ENCODE data around the gene PDE5A. TPM values are rescaled to one million over a fixed set of nuclear protein-coding genes. Genes with fewer than 3 reads are reported as not detected.
"Not testable (repeated sequence)": the region's sequence is repeated elsewhere in the genome, so short reads cannot be mapped to it uniquely, and the experiment has no call there.

PDE5A gene
- total and polyA plus RNA-seq, 4 donors = 3.8 to 121 (median 16.9) TPM

DNA sequence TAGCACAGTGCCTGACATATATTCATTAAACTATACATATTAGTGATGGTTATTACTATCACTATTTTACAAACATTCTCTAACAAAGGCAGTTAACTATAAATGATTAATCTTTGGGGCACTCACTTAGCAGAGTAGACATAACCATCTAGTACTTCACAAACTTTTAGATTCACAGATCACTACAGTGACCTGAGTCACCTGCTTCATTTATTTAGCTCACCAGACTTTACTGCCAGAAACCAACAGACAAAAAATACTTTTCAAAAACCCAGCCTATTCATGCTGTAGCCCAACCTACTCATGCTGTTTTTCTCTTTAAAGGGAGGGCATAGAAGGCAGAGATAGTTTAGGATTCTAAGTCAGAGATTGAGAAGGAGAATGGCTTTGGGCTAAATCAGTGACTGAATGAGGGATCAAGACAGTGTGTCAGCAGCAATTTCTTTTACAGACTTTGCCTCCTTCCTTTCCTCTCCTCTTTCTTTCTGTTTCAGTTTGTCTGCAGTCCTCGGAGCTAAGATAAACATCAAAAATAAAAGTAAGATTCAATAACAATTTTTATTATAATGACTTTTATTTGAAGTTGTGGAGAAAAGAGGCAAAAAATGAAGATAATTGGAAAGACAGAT lies 34.7 kb upstream of the PDE5A start:
- H3K27me3 ChIP-seq (ENCODE audit: control insufficient read depth in 3 of 3, insufficient read depth in 3 of 3, low read length in 2 of 3) = no peaks in the 10 kb centered on the region
- no peak overlapping the region for H3K27ac ChIP-seq (ENCODE audit: low read depth in 1 of 2, low read length in 1 of 2)
- WGBS, 2 donors = 49 to 56% methylated on average over 1 of the region's 1 CpG
- no peak for ATAC-seq (ENCODE audit: insufficient read depth, low FRiP score)
- TF ChIP-seq, protein P1, sequence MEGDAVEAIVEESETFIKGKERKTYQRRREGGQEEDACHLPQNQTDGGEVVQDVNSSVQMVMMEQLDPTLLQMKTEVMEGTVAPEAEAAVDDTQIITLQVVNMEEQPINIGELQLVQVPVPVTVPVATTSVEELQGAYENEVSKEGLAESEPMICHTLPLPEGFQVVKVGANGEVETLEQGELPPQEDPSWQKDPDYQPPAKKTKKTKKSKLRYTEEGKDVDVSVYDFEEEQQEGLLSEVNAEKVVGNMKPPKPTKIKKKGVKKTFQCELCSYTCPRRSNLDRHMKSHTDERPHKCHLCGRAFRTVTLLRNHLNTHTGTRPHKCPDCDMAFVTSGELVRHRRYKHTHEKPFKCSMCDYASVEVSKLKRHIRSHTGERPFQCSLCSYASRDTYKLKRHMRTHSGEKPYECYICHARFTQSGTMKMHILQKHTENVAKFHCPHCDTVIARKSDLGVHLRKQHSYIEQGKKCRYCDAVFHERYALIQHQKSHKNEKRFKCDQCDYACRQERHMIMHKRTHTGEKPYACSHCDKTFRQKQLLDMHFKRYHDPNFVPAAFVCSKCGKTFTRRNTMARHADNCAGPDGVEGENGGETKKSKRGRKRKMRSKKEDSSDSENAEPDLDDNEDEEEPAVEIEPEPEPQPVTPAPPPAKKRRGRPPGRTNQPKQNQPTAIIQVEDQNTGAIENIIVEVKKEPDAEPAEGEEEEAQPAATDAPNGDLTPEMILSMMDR (IDR thresholded peaks at IDR 0.05; ENCODE audit: control extremely low read depth, extremely low read depth) = no peak
- DNase-seq = peak in 1 of 3 donors; percentile 32
- peaks cover 0 to 55% (median 3%) of the 10 kb centered on the region in 5 donors for H3K4me1 ChIP-seq (ENCODE audit: control insufficient read depth in 5 of 5, insufficient read depth in 5 of 5, low read length in 5 of 5)
- H3K9me3 ChIP-seq (ENCODE audit: control insufficient read depth in 4 of 4, insufficient read depth in 3 of 4, low read length in 3 of 4) = no peaks in the 10 kb centered on the region
- H3K9ac ChIP-seq (ENCODE audit: insufficient read depth in 1 of 2, low read length in 2 of 2) = peak overlapping the region in 1 of 2 donors; percentile 79
- H3K4me3 ChIP-seq = no peak overlapping the region
- H3K36me3 ChIP-seq (ENCODE audit: control insufficient read depth in 4 of 4, insufficient read depth in 4 of 4, low read length in 4 of 4) = no peaks in the 10 kb centered on the region

DNA sequence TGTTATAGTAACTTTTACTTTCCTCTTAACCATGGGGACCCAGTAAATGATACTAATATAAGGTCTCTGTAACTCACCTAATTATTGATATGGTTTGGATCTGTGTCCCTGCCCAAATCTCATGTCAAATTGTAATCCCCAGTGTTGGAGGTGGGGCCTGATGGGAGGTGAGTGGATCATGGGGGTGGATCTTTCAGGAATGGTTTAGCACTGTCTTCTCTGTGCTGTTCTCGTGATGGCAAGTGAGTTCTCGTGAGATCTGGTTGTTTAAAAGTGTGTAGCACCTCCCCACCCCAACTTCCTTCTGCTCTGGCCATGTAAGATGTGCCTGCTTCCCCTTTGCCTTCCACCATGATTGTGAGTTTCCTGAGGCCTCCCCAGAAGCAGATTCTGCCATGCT lies 34.0 kb upstream of the PDE5A start:
- H3K36me3 ChIP-seq (ENCODE audit: control insufficient read depth in 4 of 4, insufficient read depth in 4 of 4, low read length in 4 of 4); ATAC-seq (ENCODE audit: insufficient read depth, low FRiP score); H3K4me3 ChIP-seq; DNase-seq; H3K27ac ChIP-seq (ENCODE audit: low read depth in 1 of 2, low read length in 1 of 2); H3K27me3 ChIP-seq (ENCODE audit: control insufficient read depth in 3 of 3, insufficient read depth in 3 of 3, low read length in 2 of 3); H3K9ac ChIP-seq (ENCODE audit: insufficient read depth in 1 of 2, low read length in 2 of 2); H3K9me3 ChIP-seq (ENCODE audit: control insufficient read depth in 4 of 4, insufficient read depth in 3 of 4, low read length in 3 of 4): not testable (repeated sequence)
- WGBS, 2 donors = 58 to 65% methylated on average over 2 of the region's 2 CpGs
- H3K4me1 ChIP-seq (ENCODE audit: control insufficient read depth in 5 of 5, insufficient read depth in 5 of 5, low read length in 5 of 5) = peaks cover 0 to 48% (median 3%) of the 10 kb centered on the region in 5 donors

DNA sequence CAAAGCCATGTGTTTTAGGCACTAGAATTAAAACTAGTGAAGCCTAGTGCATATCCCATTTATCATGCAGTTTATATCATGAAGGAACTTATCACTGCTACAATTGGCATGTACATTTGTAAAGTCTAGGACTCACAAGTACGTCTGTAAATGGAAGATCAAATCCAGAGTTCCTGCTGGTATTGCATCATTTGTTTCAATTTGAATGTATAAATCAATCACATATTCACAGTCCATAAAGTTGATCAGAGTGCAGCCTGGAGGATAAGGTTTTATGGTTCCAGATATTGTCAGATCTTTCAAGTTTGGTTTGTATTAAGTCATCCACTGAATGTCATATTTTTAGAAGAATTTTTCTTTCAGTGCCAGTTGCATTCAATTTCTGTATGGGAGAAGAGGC lies 32.6 kb upstream of the PDE5A start:
- no peaks in the 10 kb centered on the region for H3K27me3 ChIP-seq (ENCODE audit: control insufficient read depth in 3 of 3, insufficient read depth in 3 of 3, low read length in 2 of 3)
- peaks cover 1 to 52% (median 4%) of the 10 kb centered on the region in 5 donors for H3K4me1 ChIP-seq (ENCODE audit: control insufficient read depth in 5 of 5, insufficient read depth in 5 of 5, low read length in 5 of 5)
- no peak overlapping the region for H3K27ac ChIP-seq (ENCODE audit: low read depth in 1 of 2, low read length in 1 of 2)
- no peak for DNase-seq
- no peak overlapping the region for H3K4me3 ChIP-seq
- TF ChIP-seq, protein P1 (IDR thresholded peaks at IDR 0.05; ENCODE audit: control extremely low read depth, extremely low read depth) = no peak
- no peaks in the 10 kb centered on the region for H3K9me3 ChIP-seq (ENCODE audit: control insufficient read depth in 4 of 4, insufficient read depth in 3 of 4, low read length in 3 of 4)
- ATAC-seq (ENCODE audit: insufficient read depth, low FRiP score) = no peak
- 71 to 80% methylated on average over 1 of the region's 1 CpG for WGBS, 2 donors
- H3K36me3 ChIP-seq (ENCODE audit: control insufficient read depth in 4 of 4, insufficient read depth in 4 of 4, low read length in 4 of 4) = no peaks in the 10 kb centered on the region
- H3K9ac ChIP-seq (ENCODE audit: insufficient read depth in 1 of 2, low read length in 2 of 2) = no peak overlapping the region

DNA sequence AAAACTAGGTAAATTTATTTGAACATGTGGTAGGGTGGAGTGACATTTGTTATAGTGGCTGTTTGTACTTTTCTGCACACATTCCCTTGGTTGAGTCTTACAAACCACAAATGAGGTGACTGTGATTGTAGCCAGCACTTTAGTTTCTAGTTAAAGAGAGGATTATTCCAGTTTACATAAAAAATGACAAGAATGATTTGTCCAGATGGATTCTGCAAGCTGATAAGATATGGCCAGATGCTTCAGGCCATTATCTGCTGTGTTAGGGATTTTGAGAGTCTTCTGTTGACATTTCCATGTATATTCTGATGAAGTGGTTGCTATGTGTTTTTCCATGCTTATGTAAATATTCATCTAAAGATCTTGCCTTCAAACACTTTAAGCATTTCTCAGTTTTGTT lies 31.0 kb upstream of the PDE5A start:
- no peak for ATAC-seq (ENCODE audit: insufficient read depth, low FRiP score)

More for the DNA sequence above, 31.0 kb upstream of the PDE5A start:
- Histone ChIP-seq H3K9me3 (ENCODE audit: control insufficient read depth in 4 of 4, insufficient read depth in 3 of 4, low read length in 3 of 4) (no peaks in the 10 kb centered on the region), H3K4me1 (ENCODE audit: control insufficient read depth in 5 of 5, insufficient read depth in 5 of 5, low read length in 5 of 5) (peaks cover 1 to 62% (median 4%) of the 10 kb centered on the region in 5 donors), H3K27ac (ENCODE audit: low read depth in 1 of 2, low read length in 1 of 2) (no peak overlapping the region), H3K36me3 (ENCODE audit: control insufficient read depth in 4 of 4, insufficient read depth in 4 of 4, low read length in 4 of 4) (no peaks in the 10 kb centered on the region), H3K4me3 (no peak overlapping the region), H3K9ac (ENCODE audit: insufficient read depth in 1 of 2, low read length in 2 of 2) (no peak overlapping the region), H3K27me3 (ENCODE audit: control insufficient read depth in 3 of 3, insufficient read depth in 3 of 3, low read length in 2 of 3) (no peaks in the 10 kb centered on the region)
- TF ChIP-seq, protein P1 (IDR thresholded peaks at IDR 0.05; ENCODE audit: control extremely low read depth, extremely low read depth) = no peak
- DNase-seq = peak; percentile 67 to 96 (median 96)

Data from lung (tissue), 12 donors.